KOPT-K1 (cell line): Measurements from ENCODE around the gene CAVIN2.
"Not testable (repeated sequence)": the region's sequence is repeated elsewhere in the genome, so short reads cannot be mapped to it uniquely, and the experiment has no call there.

Experiments used
- H3K27ac ChIP-seq: fragments of 200-600 bp; sonication (generic); 2 replicates; pipeline ENCODE4 v1.5.1; 2016; ENCODE audit warnings: antibody characterized with exemption, mild to moderate bottlenecking, low read depth, low read length; ENCODE audit not compliant: poor library complexity, severe bottlenecking
- H3K36me3 ChIP-seq: fragments of 200-600 bp; sonication (generic); 2 replicates; pipeline ENCODE4 v1.5.1; 2017; ENCODE audit warnings: antibody characterized with exemption, mild to moderate bottlenecking, low read length, moderate library complexity; ENCODE audit not compliant: insufficient read depth
- H3K9me3 ChIP-seq: fragments of 200-600 bp; sonication (generic); 2 replicates; pipeline ENCODE4 v1.5.1; 2017; ENCODE audit warnings: antibody characterized with exemption, low read length, mild to moderate bottlenecking; ENCODE audit not compliant: insufficient read depth, poor library complexity, severe bottlenecking

The CAVIN2 gene

GRCh38 chr2:191803007-191803406, 43.9 kb downstream of the CAVIN2 start:
- no peaks in the 10 kb centered on the region for H3K36me3 ChIP-seq
- H3K27ac ChIP-seq = no peak overlapping the region
- H3K9me3 ChIP-seq = no peaks in the 10 kb centered on the region

- no peaks in the 10 kb centered on the region for H3K9me3 ChIP-seq
- H3K27ac ChIP-seq = no peak overlapping the region
- H3K36me3 ChIP-seq = no peaks in the 10 kb centered on the region
Observed at GRCh38 chr2:191802180-191802579, 44.7 kb downstream of the CAVIN2 start.

- no peak overlapping the region for H3K27ac ChIP-seq
- H3K9me3 ChIP-seq = no peaks in the 10 kb centered on the region
- H3K36me3 ChIP-seq = no peaks in the 10 kb centered on the region
Observed at GRCh38 chr2:191800874-191801273, 46.0 kb downstream of the CAVIN2 start.

DNA sequence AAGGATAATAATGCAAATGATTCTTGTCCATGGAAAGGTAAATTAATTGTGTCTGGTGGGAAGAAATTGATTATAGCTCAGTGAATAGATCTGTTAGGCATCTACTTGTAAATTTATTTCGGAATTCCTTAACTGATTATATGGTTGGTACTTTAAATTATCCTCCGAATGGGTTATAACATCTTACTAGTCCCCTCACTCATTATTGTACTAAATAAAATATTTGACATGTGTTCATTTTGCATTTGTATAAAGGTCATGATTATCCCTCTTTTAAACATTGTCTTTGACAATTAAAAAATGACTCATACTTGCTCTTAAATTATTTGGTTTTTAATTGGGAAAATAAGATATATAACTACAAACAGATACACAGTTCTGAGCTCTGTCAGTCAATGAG, 47.4 kb downstream of the CAVIN2 start:
- Histone ChIP-seq H3K9me3 (no peaks in the 10 kb centered on the region), H3K27ac (no peak overlapping the region), H3K36me3 (no peaks in the 10 kb centered on the region)

GRCh38 chr2:191797942-191798876, 48.7 kb downstream of the CAVIN2 start:
- H3K9me3 ChIP-seq = no peaks in the 10 kb centered on the region
- H3K27ac ChIP-seq = no peak overlapping the region
- H3K36me3 ChIP-seq = no peaks in the 10 kb centered on the region

GRCh38 chr2:191797500-191797899, 49.4 kb downstream of the CAVIN2 start:
- Histone ChIP-seq H3K27ac (no peak overlapping the region), H3K36me3 (no peaks in the 10 kb centered on the region)

DNA sequence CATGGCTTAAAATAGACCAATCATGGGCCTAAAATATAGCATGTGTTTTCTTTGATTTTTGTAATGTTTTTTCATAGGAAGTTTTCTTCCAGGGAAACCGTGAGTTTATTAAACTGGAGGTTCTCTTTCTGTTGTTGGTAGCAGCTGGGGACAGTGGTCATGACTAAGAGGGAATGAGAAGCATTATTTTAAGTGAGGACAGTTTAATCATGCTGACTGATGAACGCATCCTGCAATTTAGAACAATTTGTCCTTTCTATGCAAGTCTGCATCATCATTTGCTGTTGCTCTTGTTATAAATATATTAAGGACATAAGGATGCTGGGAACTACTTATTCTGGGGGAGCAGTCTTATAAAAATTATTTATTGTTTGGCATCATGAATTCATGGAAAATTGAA, 51.2 kb downstream of the CAVIN2 start:
- Histone ChIP-seq H3K36me3 (no peaks in the 10 kb centered on the region), H3K27ac (no peak overlapping the region), H3K9me3 (no peaks in the 10 kb centered on the region)

More at GRCh38 chr2:191797500-191797899, 49.4 kb downstream of the CAVIN2 start:
- H3K9me3 ChIP-seq = no peaks in the 10 kb centered on the region

DNA sequence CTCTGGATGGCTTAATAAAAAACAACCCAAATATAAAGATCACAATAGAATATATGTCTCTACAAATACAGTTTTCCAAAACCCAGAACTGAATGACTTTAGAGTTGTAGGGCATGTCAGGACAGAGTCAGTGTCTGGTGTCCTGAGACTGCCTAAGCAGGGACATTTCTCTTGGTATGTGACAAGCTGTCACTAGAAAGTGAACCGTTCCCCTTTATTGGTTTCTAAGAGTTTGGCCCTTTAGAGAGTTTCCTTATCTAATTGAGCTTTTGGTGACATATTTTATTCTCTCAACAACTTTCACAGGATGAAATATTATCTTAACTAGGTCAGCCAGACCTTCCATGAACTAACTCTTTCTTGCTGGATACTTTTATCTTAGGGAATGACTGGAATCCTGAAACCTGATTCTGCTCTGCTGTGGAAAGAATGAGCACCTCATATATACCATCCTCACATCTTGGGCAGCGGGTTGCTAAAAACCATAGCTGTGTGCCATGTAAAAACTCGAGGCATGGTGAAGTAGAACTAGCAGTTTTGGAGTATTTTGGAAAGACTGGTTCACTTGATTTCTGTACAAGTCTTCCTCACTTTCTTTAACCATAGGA, 54.8 kb downstream of the CAVIN2 start:
- Histone ChIP-seq H3K9me3 (no peaks in the 10 kb centered on the region), H3K36me3 (no peaks in the 10 kb centered on the region), H3K27ac (no peak overlapping the region)

- H3K27ac ChIP-seq = no peak overlapping the region
- no peaks in the 10 kb centered on the region for H3K36me3 ChIP-seq
- no peaks in the 10 kb centered on the region for H3K9me3 ChIP-seq
Observed at GRCh38 chr2:191790737-191791136, 56.2 kb downstream of the CAVIN2 start.

DNA sequence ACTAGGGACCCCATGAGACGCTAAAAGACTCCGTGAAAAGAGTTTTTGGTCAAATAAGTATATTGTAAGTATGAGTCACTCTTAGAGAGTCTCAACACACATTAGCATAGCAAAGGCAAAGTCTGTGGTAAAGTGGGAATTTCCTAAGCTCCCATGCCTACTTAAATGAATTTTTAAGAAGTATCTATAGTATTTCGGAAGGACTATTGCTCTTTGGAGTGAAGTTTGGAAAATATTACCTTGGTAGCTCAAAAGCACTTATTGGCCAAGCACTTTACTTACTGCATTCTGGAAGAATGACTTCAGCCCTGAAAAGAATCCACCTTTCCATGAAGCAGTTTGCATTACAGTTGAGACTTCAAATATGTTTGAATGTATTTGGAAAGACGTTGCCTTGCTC, 57.1 kb downstream of the CAVIN2 start:
- Histone ChIP-seq H3K36me3 (no peaks in the 10 kb centered on the region), H3K9me3 (no peaks in the 10 kb centered on the region), H3K27ac (no peak overlapping the region)

DNA sequence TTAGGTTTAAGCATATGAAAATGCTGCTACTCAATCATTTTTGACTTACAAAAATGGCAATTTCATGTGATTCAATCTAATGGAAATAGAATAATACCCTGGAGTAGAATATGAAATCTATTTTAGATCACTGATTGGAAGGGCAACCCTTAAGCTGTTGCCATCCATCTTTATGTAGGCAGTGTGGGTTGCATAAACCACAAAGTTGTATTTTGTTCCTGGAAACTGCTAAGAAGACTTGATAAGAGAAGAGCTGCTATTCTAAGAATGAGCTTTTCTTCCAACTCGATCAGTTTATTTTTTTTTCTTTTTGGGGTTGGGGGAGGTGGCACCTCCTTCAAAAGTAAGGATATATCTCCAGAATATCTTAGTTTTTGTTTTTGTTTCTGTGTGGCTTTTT, 60.2 kb downstream of the CAVIN2 start:
- Histone ChIP-seq H3K27ac (no peak overlapping the region), H3K36me3 (no peaks in the 10 kb centered on the region), H3K9me3 (no peaks in the 10 kb centered on the region)

- H3K36me3 ChIP-seq, H3K27ac ChIP-seq, H3K9me3 ChIP-seq: not testable (repeated sequence)
Observed at GRCh38 chr2:191785651-191786050, 61.2 kb downstream of the CAVIN2 start.
